HepG2 (cell line): ENCODE results near the gene BRD2. TPM values are rescaled to one million over a fixed set of nuclear protein-coding genes. Genes with fewer than 3 reads are reported as not detected.

ENCODE experiments used
- ATF4 ChIP-seq, 2 experiments: fragments of 450-650 bp in 1 of 2; sonication (generic) in 1 of 2; formaldehyde crosslinking; IDR thresholded peaks; 2 replicates each; pipeline versions ENCODE4 v1.5.0 to v1.8.0; 2020 to 2022; ENCODE audit warnings: mild to moderate bottlenecking in 1 of 2, missing genetic modification reagents in 1 of 2
- CEBPZ ChIP-seq: IDR thresholded peaks from 2 replicates; pipeline ENCODE4 v1.6.1; 2012; ENCODE audit warnings: low read length, improper control_type of control experiment
- CSRNP2 ChIP-seq: sonication (generic); formaldehyde crosslinking; conservative IDR thresholded peaks from 2 replicates; pipeline ENCODE4 v1.8.0; 2022; ENCODE audit warnings: low read depth, missing genetic modification reagents
- HIC2 ChIP-seq: sonication (generic); formaldehyde crosslinking; IDR thresholded peaks from 2 replicates; pipeline ENCODE4 v1.9.0; 2022; ENCODE audit warnings: low read depth, missing genetic modification reagents
- LRRFIP1 ChIP-seq: sonication (generic); formaldehyde crosslinking; conservative IDR thresholded peaks from 2 replicates; pipeline ENCODE4 v1.4.0; 2020; ENCODE audit warnings: missing genetic modification reagents
- MXD1 ChIP-seq: sonication (generic); formaldehyde crosslinking; IDR thresholded peaks from 2 replicates; pipeline ENCODE4 v1.4.0; 2020; ENCODE audit warnings: mild to moderate bottlenecking, missing genetic modification reagents
- PATZ1 ChIP-seq: sonication (generic); formaldehyde crosslinking; IDR thresholded peaks from 2 replicates; pipeline ENCODE4 v1.4.0; 2020; ENCODE audit warnings: missing genetic modification reagents
- RNF219 ChIP-seq: sonication (generic); formaldehyde crosslinking; IDR thresholded peaks from 2 replicates; pipeline ENCODE4 v1.5.0; 2020; ENCODE audit warnings: mild to moderate bottlenecking, missing genetic modification reagents
- ZBTB21 ChIP-seq: sonication (generic); formaldehyde crosslinking; IDR thresholded peaks from 2 replicates; pipeline ENCODE4 v1.4.0; 2020; ENCODE audit warnings: missing genetic modification reagents
- ZNF205 ChIP-seq: IDR thresholded peaks from 2 replicates; pipeline ENCODE4 v1.6.1; 2018; ENCODE audit warnings: missing biosample characterization, missing genetic modification reagents
- ZNF563 ChIP-seq: sonication (generic); formaldehyde crosslinking; IDR thresholded peaks from 2 replicates; pipeline ENCODE4 v1.8.0; 2022; ENCODE audit warnings: mild to moderate bottlenecking, moderate library complexity, missing genetic modification reagents
- polyA plus RNA-seq, 8 experiments: library from polyadenylated mRNA; depleted of rRNA in 3 of 8; stranded (reverse) in 7 of 8; unstranded in 1 of 8; fragments of >200 nt; fragmentation: Illumina TruSeq in 4 of 8; extraction: Trizol in 4 of 8; gene quantifications; 2 replicates each; pipeline versions ENCODE4 v1.2.1 to v1.2.3, GENCODE V29; 2011 to 2016; ENCODE audit warnings: low read depth in 4 of 8, missing spikeins in 1 of 8, mixed read lengths in 1 of 8; ENCODE audit not compliant: insufficient read depth in 1 of 8
- total RNA-seq, 5 experiments: library from RNA; depleted of rRNA; stranded (reverse); fragments of >200 nt; fragmentation: Illumina TruSeq; extraction: Trizol; gene quantifications; 2 replicates each; pipeline ENCODE4 v1.2.3, GENCODE V29; 2016; ENCODE audit warnings: low read depth in 1 of 5

BRD2 gene
- total and polyA plus RNA-seq, 2 of the 13 experiments (the other 11 are each of a cell fraction or from before 2014, with no cell fraction given) = 143 to 202 TPM

GRCh38 chr6:32972353-32973143, 4.2 kb downstream of the BRD2 start (continued):
- TF ChIP-seq ZNF563 (CRISPR knock-in tag) (peak; percentile 67), ATF4 (CRISPR knock-in tag; IDR thresholded peaks at IDR 0.05) (peak in 1 of 2 experiments; percentile 44; a peak in 2 of 4 replicates), ZNF205 (no peak; the same call in 1 of the 2 replicates), ZBTB21 (CRISPR knock-in tag) (no peak), PATZ1 (CRISPR knock-in tag) (no peak), CEBPZ (no peak), RNF219 (CRISPR knock-in tag) (no peak), CSRNP2 (CRISPR knock-in tag) (0 out of 2 replicates have a peak, but pooled peaks have one; percentile 57), MXD1 (CRISPR knock-in tag) (no peak; the same call in 1 of the 2 replicates), LRRFIP1 (CRISPR knock-in tag) (no peak), HIC2 (no peak; the same call in 1 of the 2 replicates)
